Right renal cortex interstitium (tissue), 3 donors: ENCODE results near the gene EIF2B1. TPM values are rescaled to one million over a fixed set of nuclear protein-coding genes. Genes with fewer than 3 reads are reported as not detected.

Source experiments
- DNase-seq, 3 donors: peaks; one replicate each; pipeline ENCODE4 v3.0.0-alpha.2; 2013; ENCODE audit warnings: low read depth in 3 of 3, low spot score in 2 of 3
- polyA plus RNA-seq, 3 donors: library from polyadenylated mRNA; unstranded; fragments of 120-200 nt; gene quantifications; one replicate each; pipeline ENCODE4 v1.2.1, GENCODE V29; 2013; ENCODE audit not compliant: insufficient read length in 3 of 3

Gene EIF2B1
- polyA plus RNA-seq, 3 donors = 58.6 to 62.2 (median 60.1) TPM

DNA sequence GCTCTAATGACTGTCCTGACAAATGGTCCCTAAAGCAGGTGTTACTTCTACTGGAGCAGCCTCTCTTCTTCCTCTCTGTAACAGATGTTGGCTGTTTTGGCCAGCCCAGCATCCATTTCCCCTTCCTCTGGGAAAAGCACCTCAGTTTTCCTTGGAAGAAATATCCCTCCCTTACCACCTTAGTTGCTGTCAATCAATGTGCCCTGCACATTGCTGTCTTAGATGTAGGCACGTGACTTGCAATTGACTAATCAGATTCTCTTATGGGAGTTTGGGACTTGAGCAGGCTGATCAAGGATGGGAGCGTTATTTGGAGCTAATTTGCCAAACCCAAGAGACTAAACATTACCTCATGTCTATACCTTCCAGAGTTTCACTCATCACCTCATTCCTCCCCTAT lies 61.1 kb downstream of the EIF2B1 start:
- DNase-seq = no peak

DNA sequence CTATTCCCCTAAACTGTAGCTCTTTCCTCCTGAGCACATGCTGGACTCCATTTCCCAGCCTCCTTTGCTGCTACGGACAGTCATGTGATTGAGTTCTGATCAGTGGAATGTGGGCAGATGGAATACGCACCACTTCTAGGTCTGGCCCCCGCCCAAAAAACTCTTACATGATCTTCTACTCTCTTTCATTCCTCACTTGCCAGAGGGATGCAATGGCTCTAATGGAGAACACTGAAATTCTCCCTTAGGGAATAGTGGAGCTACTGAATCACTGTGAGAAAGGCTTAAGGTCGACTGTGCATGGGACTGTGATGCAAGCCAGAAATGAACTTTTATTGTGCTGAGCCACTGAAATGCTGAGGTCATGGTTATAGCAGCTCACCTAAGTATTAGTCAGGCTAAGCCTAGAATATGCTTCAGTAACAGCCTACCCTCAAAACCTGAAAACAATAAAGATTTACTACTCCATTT lies 62.1 kb downstream of the EIF2B1 start:
- no peak for DNase-seq

Other genes with a start within 250 kb of the EIF2B1 start
- gene KMT5A, start 249.6 kb downstream of the EIF2B1 start, polyA plus RNA-seq = 10 to 100 TPM; 47.6 to 48.3 (median 47.9) TPM
- 1 to 10 TPM; 5.6 to 6.0 (median 5.7) TPM for gene RILPL2, start 197.0 kb downstream of the EIF2B1 start, polyA plus RNA-seq
- 10 to 100 TPM; 39.1 to 42.7 (median 40.4) TPM for gene SNRNP35, start 175.5 kb downstream of the EIF2B1 start, polyA plus RNA-seq
- 10 to 100 TPM; 15.5 to 17.9 (median 16.1) TPM for gene RILPL1, start 100.0 kb downstream of the EIF2B1 start, polyA plus RNA-seq
- gene TMED2, start 49.1 kb downstream of the EIF2B1 start, polyA plus RNA-seq = 100 to 1,000 TPM; 230 to 233 (median 232) TPM
- 10 to 100 TPM; 21.7 to 26.6 (median 23.2) TPM for gene DDX55, start 31.6 kb downstream of the EIF2B1 start, polyA plus RNA-seq
- 10 to 100 TPM; 35.0 to 37.5 (median 36.4) TPM for gene GTF2H3, start 143 bp upstream of the EIF2B1 start, polyA plus RNA-seq
- 10 to 100 TPM; 25.8 to 28.9 (median 28.4) TPM for gene TCTN2, start 37.4 kb upstream of the EIF2B1 start, polyA plus RNA-seq
- gene ATP6V0A2, start 78.7 kb upstream of the EIF2B1 start, polyA plus RNA-seq = 10 to 100 TPM; 14.2 to 19.8 (median 16.9) TPM
- gene DNAH10, start 128.6 kb upstream of the EIF2B1 start, polyA plus RNA-seq = 1 to 10 TPM; 4.1 to 5.2 (median 5.0) TPM